Spinal cord (tissue), 10 donors: Measurements from ENCODE around the gene NCOA1. TPM values are rescaled to one million over a fixed set of nuclear protein-coding genes. Genes with fewer than 3 reads are reported as not detected.

Experiments
- DNase-seq, 6 donors: peaks; one replicate each; pipeline versions ENCODE4 v3.0.0 to v3.0.0-alpha.2; 2013 to 2015; ENCODE audit warnings: low spot score in 6 of 6, low read depth in 4 of 6
- H3K27ac ChIP-seq: one replicate; pipeline ENCODE4 v1.5.1; 2013; ENCODE audit warnings: low read depth, low read length, control low read depth
- H3K27me3 ChIP-seq: one replicate; pipeline ENCODE4 v1.6.1; 2013; ENCODE audit warnings: low read length; ENCODE audit not compliant: control insufficient read depth, insufficient read depth
- H3K36me3 ChIP-seq: one replicate; pipeline ENCODE4 v1.6.1; 2013; ENCODE audit warnings: low read length; ENCODE audit not compliant: control insufficient read depth, insufficient read depth
- H3K4me1 ChIP-seq: one replicate; pipeline ENCODE4 v1.6.1; 2013; ENCODE audit warnings: low read length; ENCODE audit not compliant: control insufficient read depth, insufficient read depth
- H3K4me3 ChIP-seq: one replicate; pipeline ENCODE4 v1.5.1; 2013; ENCODE audit warnings: low read depth, low read length, control low read depth
- H3K9me3 ChIP-seq: one replicate; pipeline ENCODE4 v1.6.1; 2013; ENCODE audit warnings: low read length; ENCODE audit not compliant: control insufficient read depth, insufficient read depth
- WGBS: methylation state at CpG from one replicate; pipeline ENCODE4 v1.1.5; 2013; ENCODE audit warnings: missing lambda C conversion rate; ENCODE audit not compliant: insufficient coverage; 5-methylcytosine and 5-hydroxymethylcytosine counted together
- polyA plus RNA-seq, 2 donors: library from polyadenylated mRNA; unstranded; fragments of 120-200 nt; gene quantifications; one replicate each; pipeline ENCODE4 v1.2.1, GENCODE V29; 2013; ENCODE audit not compliant: insufficient read length in 2 of 2
- total RNA-seq, 2 donors: library from RNA; depleted of rRNA in 1 of 2; stranded (reverse); fragments of 120-200 nt in 1 of 2; fragments of >200 nt in 1 of 2; gene quantifications; one replicate each; pipeline versions ENCODE4 v1.2.3 to v1.2.4, GENCODE V29; 2013 to 2014
- donor health status: healthy.

NCOA1 gene
- total and polyA plus RNA-seq, 4 donors, result 50.3 to 87.7 (median 73.1) TPM

DNA sequence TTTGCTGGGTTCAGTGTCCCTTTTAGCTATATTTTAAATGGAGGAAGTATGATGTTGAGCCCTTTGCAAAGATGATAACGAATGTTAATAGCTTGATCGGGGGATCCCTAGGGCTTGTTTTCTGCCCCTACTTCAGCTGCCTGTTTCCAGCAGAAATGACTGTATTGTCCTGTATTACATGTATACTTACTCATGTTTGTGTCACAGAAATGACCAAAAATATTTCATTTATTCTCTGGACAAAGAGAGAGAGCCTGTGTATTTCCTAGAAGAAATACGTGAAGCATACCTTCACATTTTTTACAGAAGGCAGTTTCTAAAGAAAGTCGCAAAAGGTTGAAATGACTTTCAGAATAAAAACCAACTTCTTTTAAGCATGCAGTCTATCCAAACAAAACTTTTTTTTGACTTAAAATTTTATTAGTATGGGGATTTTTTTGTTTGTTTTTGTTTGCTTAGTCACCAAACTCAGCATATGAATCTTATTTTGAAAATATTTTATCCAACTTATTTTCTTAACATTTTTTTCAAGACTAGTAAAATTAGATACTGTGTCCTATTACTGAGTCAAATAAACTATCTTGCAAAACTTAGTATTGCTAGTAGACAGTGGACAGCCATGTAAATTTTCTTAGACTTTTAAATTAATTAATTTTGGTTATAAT lies 233.2 kb downstream of the NCOA1 start:
- H3K4me3 ChIP-seq, result no peak overlapping the region

DNA sequence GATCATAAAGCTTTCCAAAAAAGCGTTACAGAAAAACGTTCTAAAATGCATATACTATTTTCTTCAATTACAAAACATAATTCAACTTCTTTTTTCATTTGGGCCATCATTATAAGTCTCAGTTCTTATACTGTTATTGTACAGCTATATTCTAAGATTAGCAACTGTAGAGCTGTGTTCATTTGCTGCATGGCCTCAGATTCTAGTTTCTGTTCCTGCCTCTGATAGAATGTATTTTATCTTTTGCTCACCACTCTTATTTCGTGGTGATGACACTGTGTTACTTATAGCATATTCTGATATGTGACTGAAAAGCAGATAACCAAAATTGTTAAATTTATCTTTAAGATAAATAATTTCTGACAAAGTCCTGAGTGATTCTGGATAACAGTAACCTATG lies 234.9 kb downstream of the NCOA1 start:
- Histone ChIP-seq H3K27me3 (no peaks in the 10 kb centered on the region), H3K9me3 (no peaks in the 10 kb centered on the region), H3K4me1 (peaks cover 4% of the 10 kb centered on the region), H3K36me3 (peaks cover 14% of the 10 kb centered on the region), H3K27ac (no peak overlapping the region), H3K4me3 (no peak overlapping the region)
- WGBS, result no CpG with 5 or more reads among the region's 3 CpGs
- DNase-seq, result no peak

More for the DNA sequence above, 233.2 kb downstream of the NCOA1 start:
- Histone ChIP-seq H3K4me1 (peaks cover 4% of the 10 kb centered on the region), H3K27me3 (no peaks in the 10 kb centered on the region), H3K27ac (no peak overlapping the region), H3K36me3 (peaks cover 4% of the 10 kb centered on the region), H3K9me3 (no peaks in the 10 kb centered on the region)
- no peak for DNase-seq
- WGBS, result 67% methylated on average over 1 of the region's 4 CpGs

DNA sequence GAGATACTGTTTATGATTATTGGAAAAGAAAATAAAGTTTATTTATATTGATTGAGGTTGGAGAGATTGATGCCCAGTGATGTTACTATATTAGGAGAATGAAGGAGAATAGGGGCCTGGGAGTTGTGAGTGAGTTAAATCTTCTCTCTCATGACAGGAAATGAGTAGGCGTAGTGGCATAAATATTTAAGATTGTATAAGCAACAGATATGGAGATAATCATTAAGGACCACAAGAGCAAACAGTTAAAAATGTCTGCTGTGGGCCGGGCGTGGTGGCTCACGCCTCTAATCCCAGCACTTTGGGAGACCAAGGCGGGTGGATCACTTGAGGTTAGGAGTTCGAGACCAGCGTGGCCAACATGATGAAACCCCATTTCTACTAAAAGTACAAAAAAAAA lies 239.4 kb downstream of the NCOA1 start:
- H3K4me3 ChIP-seq, result no peak overlapping the region
- no CpG with 5 or more reads among the region's 7 CpGs for WGBS
- no peaks in the 10 kb centered on the region for H3K9me3 ChIP-seq
- peaks cover 14% of the 10 kb centered on the region for H3K36me3 ChIP-seq
- H3K27ac ChIP-seq, result no peak overlapping the region
- H3K27me3 ChIP-seq, result no peaks in the 10 kb centered on the region
- DNase-seq, result no peak
- no peaks in the 10 kb centered on the region for H3K4me1 ChIP-seq

DNA sequence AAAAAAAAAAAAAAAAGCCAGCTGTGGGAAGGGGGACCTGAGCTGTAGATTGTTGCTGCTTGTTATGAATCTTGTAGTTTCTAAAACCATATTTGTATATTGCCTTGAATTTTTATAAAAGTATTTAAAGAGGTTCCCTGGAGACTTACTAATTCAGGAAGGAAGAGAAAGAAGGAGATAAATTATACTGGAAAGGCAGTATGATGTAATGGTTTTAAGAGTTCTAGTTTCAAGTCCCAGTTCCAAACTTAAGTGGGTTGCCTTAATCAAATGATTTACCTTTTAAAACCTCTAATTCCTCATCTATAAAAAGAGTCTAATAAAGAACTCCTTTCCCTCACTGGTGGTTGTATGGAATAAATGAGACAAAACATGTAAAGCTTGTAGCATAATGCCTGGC lies 240.0 kb downstream of the NCOA1 start:
- Histone ChIP-seq H3K27ac (no peak overlapping the region), H3K4me3 (no peak overlapping the region), H3K36me3 (peaks cover 14% of the 10 kb centered on the region), H3K9me3 (no peaks in the 10 kb centered on the region), H3K4me1 (no peaks in the 10 kb centered on the region), H3K27me3 (no peaks in the 10 kb centered on the region)
- DNase-seq, result no peak

DNA sequence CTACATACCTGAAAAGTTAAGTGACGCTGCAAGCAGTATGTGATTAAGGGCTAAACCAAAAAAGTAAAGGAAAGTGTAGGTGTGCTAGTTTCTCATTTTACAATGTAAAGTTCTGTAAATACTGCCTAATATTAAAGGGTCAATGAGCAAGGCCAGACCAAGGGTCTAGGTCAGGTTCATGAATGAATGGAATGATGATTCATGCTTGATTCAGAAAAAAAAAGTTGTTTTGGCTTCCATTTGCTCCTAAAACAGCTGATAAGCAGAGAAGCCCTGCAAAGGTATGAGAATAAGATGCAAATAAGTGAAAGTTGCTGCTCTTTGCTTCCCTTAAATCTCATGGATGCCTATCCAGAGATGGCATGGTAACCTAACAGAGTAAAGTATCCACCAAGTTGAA lies 240.9 kb downstream of the NCOA1 start:
- WGBS, result no CpG with 5 or more reads among the region's 1 CpG
- H3K27ac ChIP-seq, result no peak overlapping the region
- no peak for DNase-seq
- H3K9me3 ChIP-seq, result no peaks in the 10 kb centered on the region
- H3K4me1 ChIP-seq, result no peaks in the 10 kb centered on the region
- H3K36me3 ChIP-seq, result peaks cover 12% of the 10 kb centered on the region
- no peak overlapping the region for H3K4me3 ChIP-seq
- H3K27me3 ChIP-seq, result no peaks in the 10 kb centered on the region

DNA sequence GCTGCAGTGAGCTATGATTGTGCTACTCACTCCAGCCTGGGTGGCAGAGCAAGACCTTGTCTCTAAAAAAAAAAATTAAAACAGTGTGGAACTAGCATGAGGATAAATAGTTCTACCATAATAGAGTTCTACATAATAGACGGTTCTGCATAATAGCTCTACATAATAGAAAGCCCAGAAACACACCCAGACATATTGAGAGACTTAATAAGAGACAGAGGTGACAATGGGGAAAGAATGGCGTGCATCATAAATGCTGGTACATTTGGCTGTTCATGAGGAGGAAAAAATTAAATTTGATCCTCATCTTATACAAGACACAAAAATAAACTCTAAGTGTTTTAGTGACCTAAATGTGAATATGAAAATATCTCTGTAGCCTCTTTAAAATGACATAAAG lies 243.7 kb downstream of the NCOA1 start:
- peaks cover 6% of the 10 kb centered on the region for H3K36me3 ChIP-seq
- no peaks in the 10 kb centered on the region for H3K27me3 ChIP-seq
- H3K4me3 ChIP-seq, result no peak overlapping the region
- no CpG with 5 or more reads among the region's 2 CpGs for WGBS
- H3K27ac ChIP-seq, result no peak overlapping the region
- no peaks in the 10 kb centered on the region for H3K4me1 ChIP-seq
- H3K9me3 ChIP-seq, result no peaks in the 10 kb centered on the region
- no peak for DNase-seq

DNA sequence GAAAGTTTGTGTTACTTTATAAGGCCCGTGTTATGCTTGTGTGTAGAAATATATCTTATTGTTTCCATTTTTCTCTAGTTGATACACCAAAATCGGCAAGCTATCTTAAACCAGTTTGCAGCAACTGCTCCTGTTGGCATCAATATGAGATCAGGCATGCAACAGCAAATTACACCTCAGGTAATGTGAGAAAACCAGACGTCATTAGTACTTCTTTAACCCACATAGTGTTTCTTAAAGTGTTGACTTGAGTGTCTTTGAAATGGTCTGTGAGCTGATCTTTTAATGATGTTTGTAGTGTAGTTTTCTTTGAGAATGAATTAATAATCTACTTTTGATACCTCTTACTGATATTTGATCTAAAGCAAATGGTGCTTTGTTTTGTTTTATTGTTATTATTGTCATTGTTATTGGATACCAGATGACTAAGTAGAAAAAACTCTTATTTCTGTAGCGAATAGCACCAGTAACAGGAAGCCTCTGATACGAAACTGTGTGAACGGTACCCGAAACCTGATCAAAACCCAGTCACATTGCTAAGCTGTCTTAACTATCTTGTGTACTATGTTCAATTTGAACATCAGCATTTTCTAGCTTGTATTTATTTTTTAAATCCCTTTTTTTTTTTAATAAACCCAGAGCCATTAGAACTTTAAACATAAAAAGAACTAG lies 248.4 kb downstream of the NCOA1 start:
- Histone ChIP-seq H3K27ac (no peak overlapping the region), H3K36me3 (peaks cover 5% of the 10 kb centered on the region), H3K27me3 (no peaks in the 10 kb centered on the region), H3K4me3 (no peak overlapping the region), H3K9me3 (no peaks in the 10 kb centered on the region), H3K4me1 (no peaks in the 10 kb centered on the region)
- 90% methylated on average over 2 of the region's 7 CpGs for WGBS
- no peak for DNase-seq

DNA sequence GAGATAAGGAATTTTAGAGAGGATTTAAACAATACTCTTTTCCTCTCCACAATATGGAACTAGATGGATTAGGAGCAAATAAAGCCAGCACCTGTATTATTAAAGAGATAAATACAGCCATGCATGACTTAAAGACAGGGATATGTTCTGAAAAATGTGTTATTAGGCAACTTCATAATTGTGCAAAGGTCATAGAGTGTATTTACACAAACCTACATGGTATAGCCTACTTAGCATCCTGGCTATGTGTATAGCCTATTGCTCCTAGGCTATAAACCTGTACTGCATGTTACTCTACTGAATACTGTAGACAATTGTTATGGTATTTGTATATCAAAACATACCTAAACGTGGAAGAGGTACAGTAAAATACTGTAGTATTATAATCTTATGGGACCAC lies 249.1 kb downstream of the NCOA1 start:
- no peaks in the 10 kb centered on the region for H3K4me1 ChIP-seq
- WGBS, result no CpG with 5 or more reads among the region's 1 CpG

DNA sequence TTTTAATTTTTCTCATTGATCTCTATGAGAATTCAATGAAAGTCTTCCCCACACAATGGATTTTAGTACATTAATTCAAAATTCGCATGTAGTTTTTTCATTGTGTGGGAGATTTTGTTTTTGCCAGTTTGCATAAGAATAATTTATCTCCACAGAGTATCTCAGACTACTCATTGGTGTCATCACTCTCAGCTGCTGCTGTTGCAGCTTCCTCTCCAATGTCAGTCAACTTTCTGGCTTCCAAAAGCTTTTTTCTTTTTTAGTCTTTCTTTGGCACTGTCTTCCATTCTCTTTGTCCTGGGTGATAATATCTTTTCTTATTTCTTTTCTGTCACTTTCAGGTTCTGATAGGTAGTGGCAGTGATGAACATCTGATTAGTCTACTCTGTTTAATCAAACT lies 251.7 kb downstream of the NCOA1 start:
- Histone ChIP-seq H3K4me1 (no peaks in the 10 kb centered on the region), H3K36me3 (peaks cover 5% of the 10 kb centered on the region), H3K27ac (no peak overlapping the region), H3K4me3 (no peak overlapping the region), H3K9me3 (no peaks in the 10 kb centered on the region), H3K27me3 (no peaks in the 10 kb centered on the region)
- DNase-seq, result peak in 1 of 6 donors; percentile 35
- WGBS, result no CpG with 5 or more reads among the region's 1 CpG

More for the DNA sequence above, 249.1 kb downstream of the NCOA1 start:
- Histone ChIP-seq H3K9me3 (no peaks in the 10 kb centered on the region), H3K27ac (no peak overlapping the region), H3K4me3 (no peak overlapping the region), H3K36me3 (peaks cover 5% of the 10 kb centered on the region), H3K27me3 (no peaks in the 10 kb centered on the region)
- DNase-seq, result no peak

DNA sequence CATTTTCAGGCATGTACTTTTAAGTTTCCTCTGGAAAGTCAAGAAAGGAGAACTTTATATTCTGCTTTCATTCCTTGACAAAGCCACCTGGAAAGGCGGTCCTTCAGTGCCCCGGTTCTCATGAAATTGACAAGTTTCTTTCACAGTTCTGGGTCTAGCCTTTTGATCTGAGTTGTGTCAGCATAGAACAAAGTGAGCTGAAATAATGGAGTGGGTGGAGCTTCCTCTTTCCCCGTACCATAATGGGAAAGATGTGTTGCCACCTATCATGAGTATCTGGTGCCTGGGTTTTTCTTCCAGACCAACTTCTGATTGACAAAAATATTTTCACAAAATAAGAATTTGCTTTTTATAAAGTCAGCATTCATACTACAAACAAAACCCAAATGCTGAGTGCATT lies 252.9 kb downstream of the NCOA1 start:
- no peak overlapping the region for H3K27ac ChIP-seq
- no peaks in the 10 kb centered on the region for H3K9me3 ChIP-seq
- no CpG with 5 or more reads among the region's 3 CpGs for WGBS
- no peaks in the 10 kb centered on the region for H3K4me1 ChIP-seq
- peaks cover 5% of the 10 kb centered on the region for H3K36me3 ChIP-seq
- no peaks in the 10 kb centered on the region for H3K27me3 ChIP-seq
- DNase-seq, result no peak
- H3K4me3 ChIP-seq, result no peak overlapping the region
